NK-92 (cell line): ENCODE data around the gene ZNF692.
"Not testable (repeated sequence)": the region's sequence is repeated elsewhere in the genome, so short reads cannot be mapped to it uniquely, and the experiment has no call there.

ENCODE experiments used
- DNase-seq: peaks from one replicate; lab custom pipeline; 2025; ENCODE audit not compliant: unreplicated experiment; lab: John Stamatoyannopoulos, UW

The ZNF692 gene

DNA sequence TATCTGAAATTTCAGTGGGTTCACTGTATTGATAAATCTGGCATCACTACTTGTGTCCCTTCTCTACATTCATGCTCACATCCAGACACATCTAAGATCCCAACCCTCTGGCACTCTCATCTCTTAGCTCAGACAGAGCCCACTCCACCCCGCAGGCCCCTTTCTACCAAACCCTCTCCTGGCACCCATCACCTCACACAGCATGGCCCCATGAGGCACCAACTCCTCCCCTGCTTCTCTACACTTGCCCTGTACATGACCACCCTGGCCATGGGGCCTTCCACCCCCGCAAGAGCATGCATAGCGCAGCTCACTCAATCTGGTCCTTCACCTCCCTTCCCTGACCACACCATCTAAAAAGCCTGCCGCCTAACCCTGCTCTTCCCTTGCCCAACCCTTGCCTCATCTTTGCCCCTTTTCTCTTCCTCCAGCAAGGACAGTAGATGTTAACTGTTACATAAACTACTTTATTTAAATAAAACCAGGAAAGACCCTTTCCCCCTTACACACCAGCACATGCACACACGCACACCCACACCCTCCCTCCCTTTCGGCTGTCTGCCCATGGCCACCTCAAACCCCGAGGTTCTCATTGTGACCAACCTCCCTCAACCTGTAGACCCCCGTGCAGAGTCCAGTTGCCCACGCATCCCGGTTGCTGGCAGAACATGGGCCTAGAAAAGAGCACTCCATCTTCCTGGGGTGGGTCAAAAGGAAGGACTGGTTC, 48.7 kb downstream of the ZNF692 start:
- DNase-seq, result no peak

- DNase-seq, result no peak
These were observed 50.0 kb downstream of the ZNF692 start for GRCh38 chr1:248808876-248809275.

DNA sequence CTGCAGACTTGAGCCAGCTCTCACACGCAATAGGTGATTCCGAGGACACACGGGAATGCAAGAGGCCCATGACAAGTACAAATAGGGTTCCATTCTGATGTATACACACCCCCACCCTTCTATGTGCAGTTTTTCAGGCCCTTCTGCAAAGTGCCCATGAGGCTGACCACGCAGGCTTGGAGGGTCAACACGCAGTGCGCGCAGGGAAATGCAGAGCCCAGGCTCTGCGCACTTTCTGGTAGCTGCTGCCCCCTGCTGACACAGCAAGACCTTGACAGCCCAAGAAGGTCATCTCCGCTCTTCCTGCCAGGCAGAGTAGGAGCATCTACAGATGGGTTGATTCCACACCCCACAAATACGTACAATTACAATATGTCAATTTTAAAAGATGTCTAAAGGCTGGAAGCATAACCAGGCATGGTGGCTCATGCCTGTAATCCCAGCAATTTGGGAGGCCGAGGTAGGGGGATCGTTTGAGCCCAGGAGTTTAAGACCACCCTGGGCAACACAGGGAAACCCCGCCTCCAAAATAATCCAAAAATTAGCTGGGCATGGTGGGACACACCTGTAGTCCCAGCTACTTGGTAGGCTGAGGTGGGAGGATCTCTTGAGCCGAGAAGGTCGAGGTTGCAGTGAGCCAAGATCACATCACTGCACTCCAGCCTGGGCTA, 51.7 kb downstream of the ZNF692 start:
- no peak for DNase-seq

DNA sequence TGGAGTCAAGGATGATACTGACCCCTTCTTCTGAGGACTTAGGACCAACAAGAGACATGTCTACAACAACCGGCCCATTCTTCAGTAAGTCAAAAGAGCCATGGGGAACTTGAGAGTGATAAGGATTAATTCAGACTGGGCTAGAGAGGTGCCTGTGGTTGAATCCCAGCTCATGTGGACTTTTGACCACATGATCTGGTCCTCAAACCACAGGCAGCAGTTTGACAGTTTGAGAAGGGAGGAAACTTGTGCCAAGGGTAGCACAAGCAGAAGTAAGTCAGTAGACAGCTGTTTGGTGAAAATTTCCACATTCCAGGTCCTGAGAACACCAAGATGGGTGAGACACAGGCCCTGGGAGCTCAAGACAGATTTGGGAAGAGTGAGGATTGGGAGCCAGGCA, 53.0 kb downstream of the ZNF692 start:
- no peak for DNase-seq

DNA sequence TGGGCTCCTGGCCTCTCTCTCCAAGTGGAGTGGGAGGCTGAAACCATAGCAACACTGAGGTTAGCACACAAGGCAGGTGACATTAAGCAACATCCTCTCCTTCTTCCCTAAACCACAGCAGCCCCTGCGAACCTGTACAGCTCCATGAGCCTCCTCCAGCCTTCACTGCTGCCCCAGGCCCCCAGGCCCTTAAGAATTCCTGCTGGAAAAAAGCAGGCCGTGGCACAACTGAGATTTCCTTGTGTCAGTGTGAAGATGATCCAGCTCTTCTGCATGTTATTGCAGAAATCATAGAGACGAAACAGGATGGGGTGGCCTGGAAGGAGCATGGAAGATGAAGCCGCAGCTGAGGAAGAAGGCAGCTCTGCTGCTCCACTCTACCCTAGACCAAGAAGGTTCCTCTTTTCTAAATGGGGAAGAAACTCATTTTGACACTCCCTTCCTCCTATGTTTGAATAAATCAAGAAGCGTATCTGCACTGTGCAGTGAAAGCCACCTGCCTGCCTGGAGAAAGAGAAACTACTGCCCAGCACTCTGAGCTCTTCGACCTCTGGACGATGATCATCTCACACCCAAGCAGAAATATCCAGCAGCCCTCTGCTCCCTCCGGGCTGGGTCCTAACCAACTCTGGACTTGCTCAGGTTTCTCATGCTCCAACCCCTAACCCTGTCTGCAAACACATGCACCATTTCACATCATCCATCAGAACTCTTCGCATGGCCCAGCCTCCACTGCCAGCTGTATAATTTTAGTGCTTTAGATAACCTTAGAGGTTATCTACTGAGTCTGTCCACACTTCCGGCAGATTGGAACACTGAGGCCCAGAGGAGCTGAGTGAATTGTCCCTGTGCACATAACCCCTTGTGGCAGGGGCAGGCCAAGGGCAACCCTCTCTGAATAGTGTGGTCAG, 53.9 kb downstream of the ZNF692 start:
- DNase-seq, result no peak

GRCh38 chr1:248803501-248803900, 55.4 kb downstream of the ZNF692 start:
- DNase-seq, result not testable (repeated sequence)

- DNase-seq, result no peak
These were observed 56.4 kb downstream of the ZNF692 start for GRCh38 chr1:248802454-248802853.

GRCh38 chr1:248800459-248800858, 58.4 kb downstream of the ZNF692 start:
- no peak for DNase-seq
